Choroid plexus epithelial cell (primary cell): Measurements from ENCODE around the gene GOLIM4.

Experiments used
- DNase-seq: peaks from one replicate; pipeline ENCODE4 v3.0.0-alpha.2; 2010; ENCODE audit warnings: low read depth
- H3K4me3 ChIP-seq: 2 replicates; pipeline ENCODE4 v1.5.1; 2011; ENCODE audit warnings: low read depth, mild to moderate bottlenecking, control low read depth, low read length, moderate library complexity
- CTCF ChIP-seq: conservative IDR thresholded peaks from 2 replicates; pipeline ENCODE4 v1.5.1; 2011; ENCODE audit warnings: low read depth, mild to moderate bottlenecking, control low read depth, inconsistent platforms, low read length, moderate library complexity

GOLIM4 gene

DNA sequence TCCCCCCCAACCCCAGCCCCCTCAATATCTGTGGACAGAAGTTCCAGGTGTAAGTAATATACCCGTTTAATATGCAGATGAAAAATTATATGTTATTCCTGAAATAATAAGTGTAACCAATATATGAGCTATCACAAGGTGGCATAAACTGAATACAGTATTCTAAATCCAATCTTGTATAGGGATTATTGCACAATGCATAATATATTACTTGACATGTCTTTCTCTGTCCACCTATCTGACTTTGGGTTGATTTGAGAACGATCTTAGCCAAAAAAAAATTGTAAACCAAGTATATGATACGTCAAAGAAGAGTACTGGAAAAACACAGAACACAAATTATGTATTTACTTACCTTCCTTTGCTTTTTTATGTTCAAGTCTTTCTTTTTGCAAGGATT is 47.8 kb downstream of the GOLIM4 start:
- no peak for DNase-seq
- TF ChIP-seq CTCF, result no peak
- H3K4me3 ChIP-seq, result no peak overlapping the region

DNA sequence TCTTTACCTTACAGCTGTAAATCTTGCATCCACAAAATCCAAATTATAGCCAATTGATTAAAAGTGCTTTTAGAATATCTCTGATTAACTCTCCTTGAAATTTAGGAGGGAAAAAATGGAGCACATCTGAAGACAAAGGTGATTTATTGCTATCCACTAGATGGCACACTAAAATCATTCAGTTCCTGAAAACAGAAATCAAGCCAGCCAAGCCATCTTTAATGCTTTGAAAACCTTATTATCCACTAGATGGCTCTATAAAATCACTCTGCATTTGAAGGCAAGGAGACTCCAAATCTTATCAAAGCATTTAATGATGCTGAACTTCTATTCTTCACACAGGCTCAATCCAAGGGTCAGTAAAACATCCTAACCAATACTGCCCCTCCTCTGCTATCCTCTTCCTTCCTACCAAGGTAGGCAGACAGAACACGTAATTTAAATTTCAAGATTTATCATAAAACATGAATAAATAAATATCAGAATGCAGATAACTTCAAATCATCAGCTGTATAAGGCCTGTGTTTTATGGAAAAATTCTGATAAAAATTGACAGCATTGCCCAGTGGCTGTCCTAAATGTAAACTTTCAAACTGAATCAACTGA is 48.4 kb downstream of the GOLIM4 start:
- no peak overlapping the region for H3K4me3 ChIP-seq
- peak; percentile 74 for TF ChIP-seq CTCF
- DNase-seq, result peak; percentile 92

DNA sequence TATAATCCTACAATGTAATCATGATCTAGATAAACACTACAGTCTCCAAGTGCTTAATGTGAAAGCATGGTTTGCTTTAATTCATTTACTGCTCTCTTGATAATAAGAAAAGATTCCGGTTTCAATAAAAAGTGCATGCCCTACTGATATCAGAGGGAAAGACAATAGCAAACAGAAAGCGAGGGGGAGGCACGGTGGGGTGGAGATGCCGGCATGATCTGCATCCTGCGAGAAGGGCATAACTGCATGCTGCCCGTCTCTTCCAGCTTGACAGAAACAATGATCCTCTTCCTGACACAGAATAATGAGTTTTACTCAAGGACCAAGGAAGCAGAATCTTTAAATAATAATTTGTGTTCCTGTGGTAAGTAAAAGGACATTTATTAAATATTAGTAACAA is 51.7 kb downstream of the GOLIM4 start:
- H3K4me3 ChIP-seq, result no peak overlapping the region
- no peak for DNase-seq
- TF ChIP-seq CTCF, result no peak

DNA sequence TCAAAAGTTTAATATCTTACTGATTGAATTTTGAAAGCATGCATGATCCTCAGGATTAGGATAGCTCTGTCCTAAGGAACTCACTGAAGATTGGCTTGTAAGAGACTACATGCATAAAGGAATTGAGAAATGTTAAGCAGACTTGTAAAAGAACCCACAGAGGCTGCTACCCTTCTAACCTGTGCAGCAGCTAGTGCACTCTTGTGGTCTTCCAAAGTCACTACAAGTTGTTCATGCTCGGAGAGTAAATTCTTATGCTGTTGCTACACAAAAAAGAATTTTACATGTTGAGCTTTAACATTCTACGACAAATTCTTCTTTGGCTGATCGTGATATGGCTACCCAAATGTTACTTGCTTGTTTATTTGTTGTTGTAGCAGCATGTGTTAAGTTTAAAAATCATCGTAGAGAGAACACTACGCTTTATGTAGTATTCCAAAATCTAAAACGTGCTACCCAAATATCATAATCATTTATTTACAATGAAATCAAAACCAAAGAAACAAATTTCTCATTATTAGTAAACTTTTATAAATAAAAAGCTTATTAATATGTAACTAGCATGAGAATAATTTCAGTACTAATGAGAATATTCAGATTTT is 55.0 kb downstream of the GOLIM4 start:
- peak; percentile 94 for DNase-seq
- TF ChIP-seq CTCF, result peak; percentile 87
- H3K4me3 ChIP-seq, result no peak overlapping the region

DNA sequence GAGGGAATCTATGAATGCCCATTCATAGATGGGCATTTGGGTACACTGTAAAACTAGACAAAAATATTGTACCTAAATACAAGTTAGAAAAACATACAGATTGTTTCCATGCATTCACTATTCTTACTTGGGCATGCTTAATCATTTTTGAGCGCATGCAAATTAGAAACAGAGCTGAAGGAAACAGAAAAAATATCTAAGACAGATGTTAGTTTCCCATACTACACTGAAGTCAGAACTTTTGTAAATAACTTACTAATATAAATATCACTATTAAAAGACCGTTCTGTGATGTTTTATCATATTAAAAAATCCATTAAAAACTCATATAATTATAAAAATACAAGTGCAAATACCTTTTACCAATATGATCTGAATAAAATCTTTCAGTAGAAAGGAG is 58.7 kb downstream of the GOLIM4 start:
- TF ChIP-seq CTCF, result no peak
- no peak for DNase-seq
- H3K4me3 ChIP-seq, result no peak overlapping the region

DNA sequence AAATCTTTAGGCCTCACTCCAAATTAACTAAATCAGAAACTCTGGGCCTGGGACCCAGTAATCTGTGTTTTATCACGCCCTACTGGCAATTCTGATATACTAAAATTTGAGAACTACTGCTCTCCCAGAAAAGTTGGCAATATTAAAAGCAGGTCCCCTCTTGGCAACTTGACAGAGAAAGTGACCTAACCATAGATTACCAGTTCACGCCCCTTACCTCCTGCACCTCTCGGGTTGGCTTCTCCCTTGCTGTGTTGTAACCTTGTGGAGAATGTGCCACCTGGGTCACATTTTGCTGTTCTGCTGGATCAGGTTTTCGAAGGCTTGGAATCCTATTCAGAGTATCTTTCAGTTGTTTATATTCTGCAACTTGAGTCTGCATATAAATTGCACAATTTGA is 59.1 kb downstream of the GOLIM4 start:
- DNase-seq, result no peak
- no peak overlapping the region for H3K4me3 ChIP-seq

More for the DNA sequence above, 59.1 kb downstream of the GOLIM4 start:
- no peak for TF ChIP-seq CTCF
